GM19025 (cell line): Measurements from ENCODE around the gene EFNA1.
"Not testable (repeated sequence)": the region's sequence is repeated elsewhere in the genome, so short reads cannot be mapped to it uniquely, and the experiment has no call there.

Experiments
- ATAC-seq: cut with Tn5 transposase; IDR thresholded peaks from one replicate; pipeline ENCODE4 v1.9.1; 2021; ENCODE audit warnings: mild to moderate bottlenecking, low read depth, moderate library complexity; ENCODE audit not compliant: unreplicated experiment

EFNA1 gene

GRCh38 chr1:155139895-155140629 is 12.4 kb downstream of the EFNA1 start, which contains the start of gene DPM3:
TSS of gene DPM3 (minus strand) at chr1:155140531. CDS start at chr1:155140240, 291 bp downstream.
- peak; percentile 56 for ATAC-seq

- ATAC-seq = no peak
Observed at GRCh38 chr1:155140630-155140953, 12.9 kb downstream of the EFNA1 start.

GRCh38 chr1:155141749-155142148 is 14.1 kb downstream of the EFNA1 start:
- no peak for ATAC-seq

GRCh38 chr1:155145491-155145890 is 17.8 kb downstream of the EFNA1 start:
- ATAC-seq = no peak

- ATAC-seq = not testable (repeated sequence)
Observed at GRCh38 chr1:155155996-155156643, 28.4 kb downstream of the EFNA1 start.

- ATAC-seq = no peak
Observed at GRCh38 chr1:155158991-155159390, 31.3 kb downstream of the EFNA1 start.

GRCh38 chr1:155160128-155160527 is 32.5 kb downstream of the EFNA1 start:
- ATAC-seq = no peak

- ATAC-seq = not testable (repeated sequence)
Observed at GRCh38 chr1:155162631-155163030, 35.0 kb downstream of the EFNA1 start.

- not testable (repeated sequence) for ATAC-seq
Observed at GRCh38 chr1:155163785-155164184, 36.1 kb downstream of the EFNA1 start.

GRCh38 chr1:155164625-155165024 is 36.9 kb downstream of the EFNA1 start:
- ATAC-seq = not testable (repeated sequence)

- no peak for ATAC-seq
Observed at GRCh38 chr1:155166051-155166470, 38.4 kb downstream of the EFNA1 start.

GRCh38 chr1:155166471-155167165 is 38.9 kb downstream of the EFNA1 start:
- no peak for ATAC-seq

GRCh38 chr1:155167166-155168104 is 39.8 kb downstream of the EFNA1 start:
- ATAC-seq = peak; percentile 59

GRCh38 chr1:155168105-155168445 is 40.4 kb downstream of the EFNA1 start:
- not testable (repeated sequence) for ATAC-seq

GRCh38 chr1:155168456-155169210 is 41.0 kb downstream of the EFNA1 start:
- no peak for ATAC-seq

GRCh38 chr1:155169541-155169940 is 41.9 kb downstream of the EFNA1 start:
- no peak for ATAC-seq

- no peak for ATAC-seq
Observed at GRCh38 chr1:155170101-155170785, 42.6 kb downstream of the EFNA1 start.

- ATAC-seq = no peak
Observed at GRCh38 chr1:155170806-155171205, 43.1 kb downstream of the EFNA1 start.
